ENCODE measurements around the gene KIF16B.

KIF16B gene

DNA sequence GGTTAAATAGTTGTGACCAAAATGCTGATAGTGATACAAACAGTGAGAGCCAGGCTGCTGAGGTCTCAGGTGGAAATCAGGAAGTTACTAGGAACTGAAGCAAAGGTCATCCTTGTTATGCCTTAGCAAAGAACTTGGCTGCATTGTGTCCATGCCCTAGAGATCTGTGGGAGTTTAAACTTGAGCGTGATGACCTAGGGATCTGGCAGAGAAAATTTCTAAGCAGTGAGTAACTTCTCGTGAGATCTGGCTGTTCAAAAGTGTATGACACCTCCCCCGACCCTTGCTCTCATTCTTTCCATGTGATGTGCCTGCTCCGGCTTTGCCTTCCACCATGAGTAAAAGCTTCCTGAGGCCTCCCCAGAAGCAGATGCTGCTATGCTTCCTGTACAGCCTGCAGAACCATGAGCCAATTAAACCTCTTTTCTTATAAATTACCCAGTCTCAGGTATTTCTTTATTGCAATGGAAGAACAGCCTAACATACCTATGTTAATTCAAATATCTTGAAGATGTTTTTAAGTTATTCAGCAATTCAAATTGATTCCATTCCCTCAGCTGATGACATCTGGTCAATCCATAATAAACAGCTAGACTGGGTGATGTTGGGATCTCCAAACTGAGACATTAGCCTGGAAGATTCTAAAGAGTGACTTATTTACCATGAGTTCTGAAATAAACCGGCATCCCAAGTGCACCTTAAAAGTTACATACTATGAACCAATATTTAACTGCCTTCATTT lies 33.8 kb downstream of the KIF16B start:
- no peak for TF ChIP-seq CTCF (IDR thresholded peaks at IDR 0.05; ENCODE audit: control insufficient read depth, insufficient read depth, low read depth, low read length, missing control alignments)
- no peak overlapping the region for H3K4me3 ChIP-seq (ENCODE audit: control insufficient read depth, low read depth, low read length)
- DNase-seq (ENCODE audit: low read depth): no peak

- no peak overlapping the region for H3K4me3 ChIP-seq (ENCODE audit: control insufficient read depth, low read depth, low read length)
- no peak for DNase-seq (ENCODE audit: low read depth)
- no peak for TF ChIP-seq CTCF (IDR thresholded peaks at IDR 0.05; ENCODE audit: control insufficient read depth, insufficient read depth, low read depth, low read length, missing control alignments)
Measured at GRCh38 chr20:16538779-16539178, 34.5 kb downstream of the KIF16B start.

DNA sequence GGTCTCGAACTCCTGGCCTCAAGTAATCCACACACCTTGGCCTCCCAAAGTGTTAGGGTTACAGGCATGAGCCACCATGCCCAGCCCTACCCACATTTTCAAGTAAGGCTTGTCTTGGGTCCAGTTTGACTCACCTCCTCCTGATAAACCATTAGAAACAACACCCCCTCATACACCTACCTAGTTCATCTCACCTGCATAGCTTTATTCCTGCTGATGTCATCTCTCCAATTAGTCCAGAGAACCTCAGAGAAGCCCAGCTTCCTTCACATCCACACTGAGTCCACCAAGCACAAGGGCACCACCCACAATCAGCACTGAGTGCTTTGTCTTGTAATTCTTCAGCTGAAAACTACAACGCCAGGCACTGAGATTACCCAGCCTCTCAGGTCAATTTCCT lies 35.3 kb downstream of the KIF16B start:
- DNase-seq (ENCODE audit: low read depth): no peak
- no peak overlapping the region for H3K4me3 ChIP-seq (ENCODE audit: control insufficient read depth, low read depth, low read length)
- TF ChIP-seq CTCF (IDR thresholded peaks at IDR 0.05; ENCODE audit: control insufficient read depth, insufficient read depth, low read depth, low read length, missing control alignments): no peak

GRCh38 chr20:16537025-16537665 lies 36.1 kb downstream of the KIF16B start:
- TF ChIP-seq CTCF (IDR thresholded peaks at IDR 0.05; ENCODE audit: control insufficient read depth, insufficient read depth, low read depth, low read length, missing control alignments): no peak
- DNase-seq (ENCODE audit: low read depth): no peak
- no peak overlapping the region for H3K4me3 ChIP-seq (ENCODE audit: control insufficient read depth, low read depth, low read length)

DNA sequence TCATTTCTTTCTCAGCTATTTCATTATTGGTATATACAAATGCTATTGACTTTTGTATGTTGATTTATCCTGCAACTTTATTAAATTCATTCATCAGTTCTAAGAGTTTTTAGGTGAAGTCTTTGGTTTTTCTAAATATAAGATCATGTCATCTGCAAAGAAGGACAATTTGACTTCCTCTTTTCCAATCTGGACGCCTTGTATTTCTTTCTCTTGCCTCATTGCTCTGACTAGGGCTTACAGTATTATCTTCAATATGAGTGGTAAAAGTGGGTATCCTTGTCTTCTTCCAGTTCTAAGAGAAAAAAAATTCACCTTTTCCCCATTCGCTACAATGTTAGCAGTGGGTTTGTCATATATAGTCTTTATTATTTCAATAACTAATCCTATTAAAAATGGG lies 38.0 kb downstream of the KIF16B start:
- no peak overlapping the region for H3K4me3 ChIP-seq (ENCODE audit: control insufficient read depth, low read depth, low read length)
- TF ChIP-seq CTCF (IDR thresholded peaks at IDR 0.05; ENCODE audit: control insufficient read depth, insufficient read depth, low read depth, low read length, missing control alignments): no peak
- DNase-seq (ENCODE audit: low read depth): no peak

GRCh38 chr20:16533502-16533901 lies 39.7 kb downstream of the KIF16B start:
- H3K4me3 ChIP-seq (ENCODE audit: control insufficient read depth, low read depth, low read length): no peak overlapping the region
- no peak for TF ChIP-seq CTCF (IDR thresholded peaks at IDR 0.05; ENCODE audit: control insufficient read depth, insufficient read depth, low read depth, low read length, missing control alignments)
- DNase-seq (ENCODE audit: low read depth): no peak

Measured in AG09309 (cell line).